LHCN-M2 (cell line): ENCODE measurements around the gene IQSEC3. TPM values are rescaled to one million over a fixed set of nuclear protein-coding genes. Genes with fewer than 3 reads are reported as not detected.
"Not testable (repeated sequence)": the region's sequence is repeated elsewhere in the genome, so short reads cannot be mapped to it uniquely, and the experiment has no call there.

Experiments
- DNase-seq: peaks from one replicate; pipeline ENCODE4 v3.0.0-alpha.2; 2012; ENCODE audit warnings: low read depth
- total RNA-seq: library from RNA; depleted of rRNA; stranded (reverse); fragments of >200 nt; gene quantifications from 2 replicates; pipeline ENCODE4 v1.2.3, GENCODE V29; 2014

The IQSEC3 gene
- total RNA-seq, 1 experiment from 2014 or later = not detected

DNA sequence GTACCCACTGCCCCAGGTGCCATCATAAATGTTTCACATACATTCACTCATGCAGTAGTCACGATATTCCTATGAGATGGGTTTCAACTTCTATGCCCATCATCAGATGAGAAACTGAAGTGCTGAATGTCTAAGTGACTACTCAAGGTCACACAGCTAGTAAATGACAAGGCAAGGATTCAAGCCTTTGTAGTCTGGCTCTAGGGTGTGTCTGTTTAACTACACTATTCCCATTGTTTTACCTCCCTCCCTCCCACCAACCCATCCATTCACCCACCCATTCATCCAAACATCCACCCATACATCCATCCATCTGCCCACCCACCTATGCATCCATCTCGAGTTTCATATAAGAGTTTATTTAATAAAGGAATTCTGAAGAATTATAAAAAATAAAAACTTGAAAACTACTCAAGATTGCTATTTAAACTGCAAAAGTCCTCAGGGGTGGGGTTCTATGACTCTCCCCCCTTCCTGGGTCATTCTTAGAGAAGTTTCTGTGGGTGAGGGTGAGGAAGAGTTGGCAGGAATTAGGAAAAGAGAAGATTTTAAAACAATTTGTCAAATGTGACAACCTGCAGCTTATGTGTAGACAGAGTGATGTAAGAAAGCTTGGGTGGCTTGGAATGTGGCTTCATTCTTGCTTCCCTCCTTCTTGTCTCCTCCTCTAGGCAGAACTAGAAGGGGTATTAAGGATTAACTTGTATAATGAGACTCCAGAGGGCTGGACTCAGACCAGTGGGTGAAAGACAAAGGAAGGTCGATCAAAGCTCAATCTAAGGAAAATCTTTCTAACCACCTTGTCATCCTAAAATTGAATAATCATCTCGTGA lies 13.4 kb upstream of the IQSEC3 start:
- DNase-seq = not testable (repeated sequence)

DNA sequence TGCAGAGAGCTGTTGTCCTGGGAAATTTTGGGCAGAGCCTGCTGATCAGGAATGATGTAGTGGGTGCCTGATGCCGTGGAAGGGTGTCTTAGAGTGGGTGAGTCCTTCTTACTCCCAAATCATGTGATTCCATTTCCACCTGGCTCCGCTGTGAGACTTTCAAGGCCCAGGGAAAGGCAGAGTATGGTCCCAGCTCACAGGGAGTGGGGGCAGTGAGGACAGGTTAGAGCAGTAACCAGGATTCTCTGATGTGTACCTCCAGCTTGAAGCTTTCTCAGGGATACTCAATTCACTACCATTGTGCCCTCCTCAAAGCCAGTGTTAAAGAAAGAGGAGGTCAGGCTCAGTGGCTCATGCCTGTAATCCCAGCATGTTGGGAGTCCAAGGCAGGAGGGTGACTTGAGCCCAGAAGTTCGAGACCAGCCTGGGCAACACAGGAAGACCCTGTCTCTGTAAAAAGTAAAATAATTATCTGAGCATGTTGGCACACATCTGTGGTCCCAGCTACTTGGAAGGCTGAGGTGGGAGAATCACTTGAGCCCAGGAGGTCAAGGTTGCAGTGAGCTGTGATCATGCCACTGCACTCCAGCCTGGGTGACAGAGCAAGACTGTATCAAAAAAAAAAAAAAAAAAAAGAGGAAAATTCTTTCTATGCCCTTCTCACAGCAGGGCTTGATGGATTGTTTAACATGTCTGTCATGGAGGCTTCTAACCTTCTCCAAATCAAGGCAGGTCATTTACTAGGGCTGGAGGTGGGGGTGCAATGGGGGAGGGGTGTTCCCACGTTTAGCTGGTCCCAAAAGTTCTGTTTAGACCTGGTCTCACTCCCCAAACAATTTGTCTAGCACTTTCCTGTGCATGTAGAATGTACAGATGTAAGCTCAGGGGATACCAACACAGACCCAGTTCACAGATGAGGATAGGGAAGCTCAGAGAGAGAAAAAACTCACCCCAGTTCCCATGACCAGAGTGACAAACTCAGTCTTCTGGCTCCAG lies 12.5 kb upstream of the IQSEC3 start:
- no peak for DNase-seq

DNA sequence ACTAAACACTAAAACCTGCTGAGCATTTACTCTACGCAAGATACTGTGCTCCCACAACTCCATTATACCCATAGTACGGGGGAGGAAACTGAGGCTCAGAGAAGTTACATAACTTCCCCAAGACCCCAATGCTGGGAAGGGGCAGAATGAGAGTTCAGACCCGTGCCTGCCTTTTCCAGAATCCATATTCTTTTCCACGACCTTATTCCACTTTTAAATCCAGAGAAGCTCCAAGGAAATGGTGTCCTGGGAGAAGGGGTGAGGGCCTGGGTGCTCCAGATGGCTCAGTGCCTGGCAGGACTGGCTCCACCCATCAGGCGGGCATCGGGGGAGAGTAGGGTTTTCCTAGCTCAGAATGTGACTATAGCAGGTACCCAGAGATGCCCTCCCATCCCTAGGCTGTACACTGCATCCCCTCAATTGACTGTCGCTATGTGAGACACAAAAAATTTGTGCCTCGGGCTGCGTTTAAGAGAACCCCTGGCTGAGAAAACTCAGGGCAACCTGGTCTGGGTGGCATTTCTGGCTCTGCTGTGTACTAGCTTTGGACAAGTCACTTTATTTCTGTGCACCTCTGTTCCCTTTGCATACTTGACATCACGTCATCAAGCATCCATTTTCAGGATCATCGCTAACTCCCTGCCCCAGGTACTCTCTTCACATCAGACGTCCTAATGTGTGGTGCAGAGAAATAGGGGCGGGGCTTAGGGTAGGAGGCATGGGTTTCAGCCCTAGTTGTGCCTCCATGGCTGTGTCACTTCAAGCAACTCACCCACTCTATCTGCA lies 11.6 kb upstream of the IQSEC3 start:
- no peak for DNase-seq

DNA sequence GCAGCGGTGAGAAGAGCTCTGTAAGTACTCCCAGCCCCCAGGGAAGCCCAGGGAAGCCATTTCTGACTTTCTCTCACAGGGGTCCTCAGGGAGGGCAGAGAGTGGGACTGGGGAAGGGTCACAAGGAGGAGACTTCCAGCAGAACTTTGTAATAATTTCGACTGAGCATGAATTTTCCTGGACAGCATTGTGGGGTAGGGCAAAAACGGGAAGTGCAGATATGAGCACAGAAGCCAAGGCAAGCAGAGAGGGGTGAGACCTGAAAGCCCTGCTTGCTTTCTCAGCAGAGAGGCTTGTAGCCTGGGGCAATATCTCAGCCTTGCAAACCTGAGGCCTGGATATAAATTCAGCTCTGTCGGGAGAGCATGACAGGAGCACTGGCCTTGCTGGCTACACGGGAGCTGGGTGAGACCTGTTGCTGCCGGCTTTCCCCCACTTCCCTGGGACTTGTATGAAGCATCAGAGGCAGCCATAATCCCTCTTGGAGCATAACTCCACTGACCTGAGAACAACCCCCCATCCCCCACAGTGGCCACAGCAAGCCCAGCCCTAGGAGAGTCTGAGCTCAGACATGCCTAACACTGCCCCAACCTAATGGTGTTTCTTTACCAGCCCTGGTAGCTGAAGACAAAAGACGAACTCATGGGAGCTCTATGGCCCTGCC lies 9.8 kb upstream of the IQSEC3 start:
- DNase-seq = no peak

DNA sequence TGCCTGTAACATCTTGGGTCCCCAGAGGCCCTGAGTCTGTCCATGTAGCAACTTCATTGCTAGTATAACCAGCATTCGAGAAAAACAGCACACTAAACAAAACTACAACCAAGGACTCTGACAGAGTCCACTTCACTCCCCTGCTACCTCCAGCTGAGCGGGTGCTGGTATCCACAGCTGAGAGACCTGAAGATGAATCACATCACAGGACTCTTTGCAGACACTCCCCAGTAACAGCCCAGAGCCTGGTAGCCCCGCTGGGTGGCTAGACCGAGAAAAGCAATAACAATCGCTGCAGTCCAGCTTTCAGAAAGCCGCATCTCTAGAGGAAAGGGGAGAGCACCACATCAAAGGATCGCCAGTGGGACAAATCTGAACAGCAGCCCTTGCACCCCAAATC lies 9.0 kb upstream of the IQSEC3 start:
- no peak for DNase-seq

DNA sequence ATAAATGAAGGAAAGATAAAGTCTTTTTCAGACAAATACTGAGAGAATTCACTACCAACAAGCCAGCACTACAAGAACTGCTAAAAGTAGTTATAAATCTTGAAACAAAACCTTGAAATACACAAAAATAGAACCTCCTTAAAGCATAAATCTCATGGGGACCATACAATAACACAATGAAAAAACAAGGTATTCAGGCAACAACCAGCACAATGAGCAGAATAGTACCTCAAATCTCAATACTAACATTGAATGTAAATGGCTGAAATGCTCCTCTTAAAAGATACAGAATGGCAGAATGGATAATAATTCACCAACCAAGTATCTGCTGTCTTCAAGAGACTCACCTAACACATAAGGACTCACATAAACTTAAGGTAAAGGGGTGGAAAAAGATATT lies 7.7 kb upstream of the IQSEC3 start:
- DNase-seq = no peak

DNA sequence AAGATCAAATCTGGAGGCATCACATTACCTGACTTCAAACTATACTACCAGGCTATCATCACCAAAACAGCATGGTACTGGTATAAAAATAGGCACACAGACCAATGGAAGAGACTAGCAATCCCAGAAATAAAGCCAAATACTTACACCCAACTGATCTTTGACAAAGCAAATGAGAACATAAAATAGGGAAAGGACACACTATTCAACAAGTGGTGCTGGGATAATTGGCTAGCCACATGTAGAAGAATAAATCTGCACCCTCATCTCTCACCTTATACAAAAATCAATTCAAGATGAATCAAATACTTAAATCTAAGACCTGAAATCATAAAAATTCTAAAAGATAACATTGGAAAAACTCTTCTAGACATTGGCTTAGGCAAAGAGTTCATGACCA lies 4.7 kb upstream of the IQSEC3 start:
- DNase-seq = not testable (repeated sequence)

DNA sequence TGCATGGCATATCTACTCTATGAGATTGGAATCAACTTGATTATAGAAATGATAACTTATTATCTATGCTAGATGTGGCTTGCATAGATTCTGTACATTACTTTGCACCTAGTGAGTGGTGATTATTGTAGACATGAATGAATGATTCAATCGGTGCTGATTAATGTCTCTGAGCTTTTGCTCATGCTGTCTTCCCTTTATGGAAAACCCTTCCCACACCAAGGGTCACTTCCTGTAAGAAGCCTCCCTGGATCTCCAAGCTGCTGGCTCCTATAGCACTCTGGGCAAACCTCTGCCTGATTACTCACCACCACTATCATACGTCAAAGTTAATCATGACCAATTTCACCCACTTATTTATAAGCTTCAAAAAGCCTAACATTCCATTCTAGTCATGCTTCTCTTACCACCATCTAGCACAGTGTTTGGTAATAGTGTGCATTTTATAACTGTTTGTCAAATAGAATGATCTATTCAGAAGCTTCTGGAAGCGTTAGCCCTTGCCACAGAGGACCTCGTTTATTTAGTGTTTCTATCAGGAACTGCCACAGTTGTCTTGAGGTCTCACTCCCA lies 990 bp upstream of the IQSEC3 start:
- peak; percentile 12 for DNase-seq

DNA sequence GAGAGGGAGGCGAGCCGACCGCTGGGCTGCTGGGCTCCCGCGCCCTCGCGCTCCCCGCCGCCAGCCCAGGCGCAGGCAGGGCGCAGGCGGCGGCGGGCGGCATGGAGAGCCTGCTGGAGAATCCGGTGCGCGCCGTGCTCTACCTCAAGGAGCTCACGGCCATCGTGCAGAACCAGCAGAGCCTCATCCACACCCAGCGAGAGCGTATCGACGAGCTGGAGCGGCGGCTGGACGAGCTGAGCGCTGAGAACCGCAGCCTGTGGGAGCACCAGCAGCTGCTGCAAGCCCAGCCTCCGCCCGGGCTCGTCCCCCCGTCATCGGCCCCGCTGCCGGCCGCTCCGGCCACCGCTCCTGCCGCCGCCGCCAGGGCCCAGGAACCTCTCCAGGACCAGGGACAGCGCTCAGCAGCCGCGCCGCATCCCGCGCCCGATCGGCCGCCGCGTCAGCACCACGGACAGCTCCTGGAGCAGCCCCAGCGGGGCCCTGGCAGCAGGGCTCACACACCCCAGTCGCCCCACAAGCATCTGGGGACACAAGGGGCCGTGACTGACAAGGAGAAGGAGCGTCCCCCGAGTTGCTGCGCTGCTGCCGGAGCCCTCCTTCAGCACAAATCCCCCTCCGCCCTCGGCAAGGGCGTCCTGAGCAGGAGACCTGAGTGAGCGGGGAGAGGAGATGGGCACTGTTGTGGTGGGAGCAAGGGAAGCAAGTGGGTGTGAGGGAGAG lies 376 bp downstream of the IQSEC3 start:
- peak; percentile 26 for DNase-seq

DNA sequence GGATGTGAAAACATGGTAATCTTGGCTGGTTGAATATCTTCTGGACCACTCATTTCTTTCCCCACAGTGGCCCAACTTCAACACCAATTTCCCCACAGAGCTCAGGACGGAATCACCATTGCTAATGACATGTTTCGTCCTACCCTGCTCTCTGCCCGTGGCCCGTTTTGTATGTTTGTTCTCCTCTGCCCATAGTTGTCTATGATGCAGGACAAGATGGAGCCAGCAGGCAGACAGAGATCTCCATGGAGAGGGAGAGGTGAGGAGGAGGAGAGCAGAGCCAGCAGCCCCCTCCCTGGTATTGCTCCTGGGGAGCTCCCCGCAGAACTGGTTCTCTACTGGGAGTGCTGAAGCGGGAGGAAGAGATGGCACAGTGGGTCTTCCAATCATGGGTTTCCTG lies 3.1 kb downstream of the IQSEC3 start:
- not testable (repeated sequence) for DNase-seq

DNA sequence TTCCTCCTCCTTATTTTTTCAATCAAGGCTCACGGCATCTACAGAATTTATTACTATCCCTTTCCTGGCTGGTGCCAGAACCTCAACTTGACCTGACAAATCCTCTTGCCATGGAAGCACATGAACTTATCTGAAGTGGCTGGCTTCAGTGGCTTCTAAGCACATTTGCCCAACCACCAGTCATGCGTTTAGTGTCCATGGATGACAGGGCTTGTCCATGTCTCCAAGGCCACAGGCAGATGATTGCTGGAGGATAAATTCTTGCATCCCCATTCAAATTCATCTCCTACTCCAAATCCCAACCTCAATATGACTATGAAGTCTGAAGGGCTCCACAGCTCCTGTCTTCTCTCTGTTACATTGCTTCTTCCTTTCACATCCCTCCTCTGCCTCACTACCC lies 4.0 kb downstream of the IQSEC3 start:
- not testable (repeated sequence) for DNase-seq

DNA sequence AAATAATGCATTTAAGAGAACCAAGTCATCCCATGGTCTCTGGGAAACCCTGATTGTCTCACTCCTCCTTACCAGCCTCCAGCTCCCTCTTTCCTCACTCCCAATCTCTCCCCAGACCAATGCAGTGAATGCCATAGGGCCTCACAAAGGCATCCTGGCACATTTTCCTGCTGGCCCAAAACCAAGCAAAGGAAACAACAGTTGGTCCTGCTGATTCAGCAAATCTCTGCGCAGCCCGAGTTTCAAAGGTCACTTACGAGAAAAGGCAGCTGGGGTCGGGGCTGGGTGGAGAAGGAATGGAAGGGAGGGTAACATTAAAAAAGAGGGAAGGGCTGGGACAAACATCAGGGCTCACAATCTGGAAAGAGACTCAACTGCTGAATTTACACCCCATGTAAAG lies 5.5 kb downstream of the IQSEC3 start:
- DNase-seq = not testable (repeated sequence)

DNA sequence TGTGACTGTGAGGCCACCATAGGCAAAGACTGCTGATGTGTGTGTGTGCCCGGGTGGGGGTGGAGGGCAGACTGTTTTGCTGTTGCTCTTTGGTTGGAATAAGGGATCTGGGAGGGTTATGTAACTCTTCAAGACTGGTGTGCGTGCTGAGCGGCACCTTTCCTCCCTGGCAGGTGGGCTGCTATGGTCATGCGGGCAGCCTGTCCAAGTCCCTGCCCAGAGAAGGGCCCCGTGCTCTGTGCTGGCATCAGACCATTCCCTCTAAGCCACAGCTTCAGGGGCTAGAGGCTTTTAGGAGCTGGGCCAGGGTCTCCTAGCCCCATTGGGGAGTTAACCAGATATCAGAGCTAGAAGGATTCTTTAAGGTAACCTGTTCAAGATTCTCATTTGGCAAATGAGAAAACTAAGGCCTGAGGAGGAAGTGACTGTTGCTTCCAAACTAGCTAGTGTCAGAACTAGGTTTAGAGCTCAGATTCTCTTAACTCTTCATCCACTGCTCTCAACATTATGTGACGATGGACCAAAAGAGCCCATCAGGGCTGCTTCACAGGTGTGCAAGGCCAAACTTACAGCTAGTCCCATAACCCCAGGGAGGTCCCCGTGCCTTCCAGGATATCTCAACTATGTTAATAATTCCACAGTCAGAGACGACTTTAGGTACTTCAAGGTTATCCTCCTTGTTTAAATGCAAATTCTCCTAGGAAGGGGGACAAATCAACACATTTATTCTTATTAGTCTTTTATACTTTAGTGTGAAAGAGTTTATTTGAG lies 8.0 kb downstream of the IQSEC3 start:
- DNase-seq = not testable (repeated sequence)

DNA sequence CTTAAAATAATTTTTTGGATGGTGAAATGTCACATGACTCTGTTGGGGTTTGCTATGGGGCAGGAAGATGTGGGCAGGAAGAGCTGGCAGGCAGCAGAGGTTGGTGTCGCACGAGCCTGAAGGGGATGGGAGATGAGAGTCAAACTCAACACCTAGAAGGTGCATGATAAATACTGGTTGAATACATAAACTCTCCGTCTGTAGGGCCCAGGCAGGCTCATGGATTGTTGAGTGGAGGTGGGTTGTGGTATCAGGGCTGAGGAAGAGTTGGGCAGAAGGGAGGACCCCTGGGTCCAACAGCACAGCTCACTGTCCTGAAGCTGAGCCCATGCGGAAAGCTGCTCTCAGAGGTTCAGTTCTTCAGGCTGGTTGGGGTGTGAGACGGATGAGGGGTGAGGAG lies 9.0 kb downstream of the IQSEC3 start:
- DNase-seq = not testable (repeated sequence)

DNA sequence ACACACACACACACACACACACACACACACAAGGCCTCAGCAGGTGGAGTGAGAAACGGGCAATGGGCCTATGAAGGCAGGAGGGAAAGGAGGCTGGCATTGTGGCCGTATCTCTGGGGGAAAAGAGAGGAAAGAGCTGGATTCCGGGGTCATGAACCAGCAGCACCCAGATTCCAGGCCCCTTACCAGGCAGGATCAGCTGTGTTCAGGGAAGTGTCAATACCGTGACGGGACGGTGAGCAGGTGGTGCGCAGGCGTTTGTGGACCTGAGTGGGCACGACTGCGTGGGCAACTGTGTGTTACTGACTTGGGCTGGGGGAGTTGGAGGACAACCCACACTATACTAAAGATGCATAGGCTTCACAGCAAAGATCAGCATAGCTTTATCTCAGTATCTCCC lies 9.5 kb downstream of the IQSEC3 start:
- DNase-seq = not testable (repeated sequence)

DNA sequence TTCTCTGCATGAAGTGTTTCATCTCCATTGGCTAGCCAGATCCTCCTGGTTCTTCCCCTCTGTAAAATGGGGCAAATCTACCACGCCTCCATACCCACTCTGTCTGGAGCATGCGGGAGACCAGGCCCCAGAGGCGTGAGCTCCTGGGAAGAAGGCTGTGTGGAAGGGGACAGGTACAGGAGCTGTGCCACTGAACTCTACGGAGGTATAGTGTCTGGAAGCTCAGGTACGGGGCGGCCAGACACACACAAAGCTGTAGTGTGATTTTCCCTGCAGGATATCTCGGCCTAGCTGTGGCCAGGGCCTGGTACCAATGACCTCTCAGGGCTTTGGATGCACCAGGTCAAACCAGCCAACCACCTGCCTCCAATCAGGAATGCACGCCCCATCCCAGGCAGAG lies 10.0 kb downstream of the IQSEC3 start:
- not testable (repeated sequence) for DNase-seq

DNA sequence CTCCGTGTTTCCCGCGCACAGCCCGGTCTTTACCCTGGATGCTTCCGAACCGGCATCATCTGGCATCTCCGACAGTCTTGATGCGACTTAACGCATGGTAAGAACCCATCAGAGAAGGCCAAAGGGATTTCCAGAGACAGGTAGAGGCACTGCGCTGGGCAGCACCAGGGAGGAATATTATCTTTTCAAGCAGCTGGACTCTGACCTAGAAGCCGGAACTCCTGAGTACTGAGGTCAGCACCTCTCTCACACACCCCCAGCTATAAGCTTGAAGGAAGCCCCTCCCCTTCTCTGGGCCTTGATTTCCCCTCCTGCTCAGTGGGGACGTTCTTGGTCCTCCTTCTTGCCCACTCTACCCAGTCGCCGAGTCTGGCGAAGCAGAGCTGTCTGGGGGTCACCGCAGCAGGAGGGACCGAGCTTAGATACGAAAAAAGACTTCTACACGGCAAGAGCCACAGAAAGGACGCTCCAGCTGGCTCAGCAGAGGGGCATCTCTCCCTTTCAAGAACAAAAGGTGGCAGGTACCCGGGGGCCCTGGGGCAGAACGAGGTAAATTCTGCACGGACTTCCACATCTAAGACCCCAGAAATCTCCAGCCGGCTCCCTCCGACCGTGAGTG lies 10.6 kb downstream of the IQSEC3 start:
- not testable (repeated sequence) for DNase-seq

DNA sequence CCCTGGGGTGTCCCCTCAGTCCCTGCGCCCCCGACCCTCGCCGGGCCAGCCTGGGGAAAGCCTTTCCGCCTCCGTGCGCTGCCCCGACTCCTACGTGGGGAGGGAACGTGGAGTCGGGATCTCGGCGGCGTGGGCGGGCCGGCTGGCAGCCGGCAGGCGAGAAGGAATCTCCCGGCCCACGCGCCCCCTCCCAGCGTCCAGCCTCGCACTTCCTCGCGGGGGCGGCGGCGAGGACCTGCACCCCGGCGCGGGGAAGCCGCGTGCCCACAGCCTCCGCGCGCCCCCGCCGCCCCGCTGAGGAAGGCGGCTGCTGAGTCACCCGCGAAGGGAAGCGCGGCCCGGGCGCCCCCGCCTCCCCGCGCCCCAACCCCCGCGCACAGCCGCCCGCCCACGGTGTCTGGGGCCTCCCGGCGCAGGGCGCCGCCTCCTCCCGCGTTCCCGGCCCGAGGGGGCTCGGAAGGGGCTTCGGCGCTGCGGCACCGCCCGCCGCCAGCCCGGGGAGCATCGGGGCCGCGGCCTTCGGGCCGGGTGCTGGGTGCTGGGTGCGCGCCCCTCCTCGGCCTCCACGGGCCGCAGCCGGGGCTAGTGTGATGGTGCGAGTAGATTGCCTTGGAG lies 11.3 kb downstream of the IQSEC3 start:
- DNase-seq = not testable (repeated sequence)
